Measurements from ENCODE around the gene OR1J1. TPM values are rescaled to one million over a fixed set of nuclear protein-coding genes. Genes with fewer than 3 reads are reported as not detected.

Gene OR1J1
- total RNA-seq, 1 donor from 2014 or later: not detected

DNA sequence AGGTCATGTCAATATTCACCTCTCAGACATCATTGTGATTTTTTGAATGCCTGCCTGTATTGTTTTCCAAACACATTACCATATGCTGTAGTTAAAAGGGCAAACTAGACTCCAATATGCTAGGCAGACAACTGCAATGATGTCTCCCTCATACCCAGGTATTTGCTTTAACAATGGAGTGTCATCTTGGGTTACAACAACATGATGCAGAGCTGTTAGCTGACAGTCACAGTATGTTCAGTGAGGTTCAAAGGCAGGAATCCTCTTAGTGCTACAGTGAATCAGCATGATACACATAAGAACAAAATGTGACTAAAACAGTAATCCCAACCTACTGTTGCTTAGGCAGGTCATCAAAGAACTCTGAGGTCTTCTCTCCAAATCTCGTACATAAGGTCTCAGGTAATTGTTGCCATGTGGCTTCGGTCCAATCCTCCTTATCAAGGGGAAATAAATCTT lies 24.0 kb downstream of the OR1J1 start:
- intact Hi-C loops (cut with DNase I): loop anchor here (5.0 kb wide), 1 partner anchor 351 kb away; no protein-coding TSS in a partner anchor

DNA sequence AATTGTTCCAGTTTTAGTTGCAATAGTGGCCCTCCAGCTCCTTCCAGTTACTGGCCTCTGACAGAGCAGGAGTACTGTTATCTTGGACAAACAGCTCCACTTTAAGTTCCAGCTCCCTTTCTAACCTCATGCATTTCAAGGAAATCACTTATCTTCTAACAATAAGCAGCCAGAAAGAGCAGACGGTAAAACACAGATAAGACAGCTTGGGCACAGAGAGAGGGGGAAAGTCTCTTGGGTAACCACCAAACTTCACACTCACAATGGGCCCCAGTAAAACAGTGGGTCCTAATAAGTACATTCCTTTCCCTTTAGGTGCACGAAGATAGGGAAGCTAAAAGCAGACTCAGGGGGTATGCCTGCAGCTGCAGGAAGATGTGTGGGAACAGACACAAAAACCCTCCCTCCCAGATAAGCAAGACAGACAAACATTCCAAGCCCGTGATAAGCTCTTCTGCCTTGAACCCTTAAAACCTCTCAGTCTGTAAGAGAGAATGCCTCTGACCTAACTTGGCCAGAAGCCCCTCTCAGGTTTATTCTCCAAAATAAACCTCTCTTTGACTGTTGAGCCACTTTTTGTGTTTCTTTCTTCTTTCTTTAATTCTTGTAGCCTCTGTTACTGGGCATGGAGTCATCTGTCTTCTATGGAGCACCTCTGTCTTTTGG lies 30.8 kb downstream of the OR1J1 start:
- DNase-seq (ENCODE audit: low spot score): no peak
- intact Hi-C loops (cut with DNase I): loop anchor here (10.0 kb wide), 1 partner anchor 52 kb away; no protein-coding TSS in a partner anchor

More for the DNA sequence above, 24.0 kb downstream of the OR1J1 start:
- DNase-seq (ENCODE audit: low spot score): no peak

DNA sequence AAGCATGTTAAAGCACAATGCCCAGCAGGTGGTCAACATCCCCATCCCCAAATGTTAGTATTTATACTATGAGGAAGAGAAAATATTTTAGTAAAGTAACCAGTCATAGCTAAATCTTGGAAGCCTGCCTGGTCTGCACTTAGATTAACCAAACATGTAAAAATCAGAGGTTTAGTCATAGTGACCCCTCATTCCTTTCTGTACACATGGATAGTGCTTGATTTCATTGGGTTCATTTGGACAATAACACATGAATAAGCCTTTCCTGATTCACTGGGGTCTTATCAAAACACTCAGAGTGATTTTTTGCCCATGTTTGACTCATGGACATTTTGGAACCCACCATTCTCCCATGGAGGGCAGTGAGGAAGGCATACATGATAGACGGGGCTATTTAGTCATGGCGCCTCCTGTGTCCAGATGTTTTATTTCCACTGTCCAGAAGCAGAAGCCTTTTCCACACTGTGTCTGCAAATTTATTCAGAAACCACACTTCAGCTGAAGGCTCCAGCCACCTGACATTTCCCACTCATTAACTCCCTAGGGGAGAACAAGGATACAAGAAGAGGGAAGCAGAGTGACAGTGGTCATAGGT lies 32.5 kb downstream of the OR1J1 start:
- intact Hi-C loops (cut with DNase I): loop anchor here (10.0 kb wide), 1 partner anchor 50 kb away; no protein-coding TSS in a partner anchor
- DNase-seq (ENCODE audit: low spot score): no peak

DNA sequence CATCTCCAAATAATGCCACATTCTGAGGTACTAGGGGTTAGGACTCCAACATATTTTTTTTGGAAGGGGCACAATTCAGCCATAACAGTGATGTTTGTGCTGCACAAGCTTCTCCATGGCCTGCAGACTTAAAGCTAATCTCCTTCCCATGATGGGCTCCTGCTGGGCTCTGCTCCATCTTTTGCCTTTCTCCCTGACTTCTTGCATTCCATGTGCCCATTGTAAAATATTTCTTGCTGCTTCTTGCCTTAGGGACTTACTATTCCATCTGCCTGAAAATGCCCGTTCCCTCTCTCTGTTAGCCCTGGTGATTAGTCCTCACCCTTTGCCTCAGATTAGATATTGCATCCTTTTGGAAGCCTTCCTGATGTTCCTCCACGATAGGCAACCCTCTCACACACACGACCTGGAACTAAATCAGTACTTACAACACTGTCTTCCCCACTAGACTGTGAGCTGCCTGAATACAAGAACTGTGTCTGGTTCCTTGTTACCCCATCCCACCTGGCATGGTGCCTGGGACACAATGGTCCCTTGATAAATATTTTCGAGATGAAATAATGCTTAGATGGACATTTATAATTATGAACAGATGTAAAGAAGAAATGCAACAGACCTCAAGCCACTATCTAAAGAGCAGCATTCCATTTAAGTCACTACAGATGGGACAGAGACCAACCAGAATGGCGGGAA lies 33.5 kb downstream of the OR1J1 start:
- DNase-seq (ENCODE audit: low spot score): no peak
- intact Hi-C loops (cut with DNase I): loop anchor here (10.0 kb wide), 1 partner anchor 49 kb away; no protein-coding TSS in a partner anchor

DNA sequence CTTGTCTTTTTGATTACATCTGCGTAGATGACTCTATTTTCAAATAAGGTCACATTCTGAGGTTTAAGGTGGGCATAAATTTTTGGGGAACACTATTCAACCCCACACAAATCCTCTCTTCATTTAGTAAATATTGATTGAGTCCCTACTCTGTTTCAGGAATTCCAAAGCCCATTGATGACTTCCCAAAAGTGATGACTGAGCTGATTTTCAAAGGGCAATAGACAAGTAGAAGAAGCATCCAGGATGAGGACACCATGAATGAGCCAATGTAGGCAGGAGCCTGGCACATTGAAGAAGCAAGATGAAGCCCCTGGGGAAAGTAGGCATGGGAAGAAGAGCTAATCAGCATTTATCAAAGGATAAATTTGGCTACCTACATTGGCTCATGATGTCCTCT lies 35.2 kb downstream of the OR1J1 start:
- intact Hi-C loops (cut with DNase I): loop anchor here (10.0 kb wide), 1 partner anchor 48 kb away; no protein-coding TSS in a partner anchor
- no peak for DNase-seq (ENCODE audit: low spot score)

Other genes starting within 250 kb of the OR1J1 start
- 10.8 TPM for gene LHX6, start 249.0 kb downstream of the OR1J1 start, total RNA-seq
- 32.3 TPM for gene RBM18, start 213.1 kb downstream of the OR1J1 start, total RNA-seq
- gene MRRF, start 213.0 kb downstream of the OR1J1 start, total RNA-seq: 35.9 TPM
- gene PTGS1, start 106.9 kb downstream of the OR1J1 start, total RNA-seq: 2.9 TPM
- not detected for gene OR1J2, start 32.9 kb upstream of the OR1J1 start, total RNA-seq
- gene OR1J4, start 41.2 kb upstream of the OR1J1 start, total RNA-seq: not detected
- not detected for gene OR1N1, start 49.4 kb upstream of the OR1J1 start, total RNA-seq
- not detected for gene OR1N2, start 75.2 kb upstream of the OR1J1 start, total RNA-seq
- not detected for gene OR1L8, start 105.5 kb upstream of the OR1J1 start, total RNA-seq
- gene OR1Q1, start 136.8 kb upstream of the OR1J1 start, total RNA-seq: not detected
- not detected for gene OR1B1, start 179.7 kb upstream of the OR1J1 start, total RNA-seq
- gene OR1L1, start 183.8 kb upstream of the OR1J1 start, total RNA-seq: not detected
- gene OR1L3, start 197.2 kb upstream of the OR1J1 start, total RNA-seq: not detected
- not detected for gene OR1L4, start 246.1 kb upstream of the OR1J1 start, total RNA-seq